NOMO-1 treated with dmso at 0.1 percent for 144 hours (cell line): Measurements from ENCODE around the gene B3GALNT1.
A peak's percentile ranks its signal among the peaks of the same experiment; 100 is the strongest.

ENCODE experiments used
- DNase-seq: peaks from one replicate; lab custom pipeline; 2025; ENCODE audit not compliant: unreplicated experiment; lab: John Stamatoyannopoulos, UW

Gene B3GALNT1, protein sequence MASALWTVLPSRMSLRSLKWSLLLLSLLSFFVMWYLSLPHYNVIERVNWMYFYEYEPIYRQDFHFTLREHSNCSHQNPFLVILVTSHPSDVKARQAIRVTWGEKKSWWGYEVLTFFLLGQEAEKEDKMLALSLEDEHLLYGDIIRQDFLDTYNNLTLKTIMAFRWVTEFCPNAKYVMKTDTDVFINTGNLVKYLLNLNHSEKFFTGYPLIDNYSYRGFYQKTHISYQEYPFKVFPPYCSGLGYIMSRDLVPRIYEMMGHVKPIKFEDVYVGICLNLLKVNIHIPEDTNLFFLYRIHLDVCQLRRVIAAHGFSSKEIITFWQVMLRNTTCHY

DNA sequence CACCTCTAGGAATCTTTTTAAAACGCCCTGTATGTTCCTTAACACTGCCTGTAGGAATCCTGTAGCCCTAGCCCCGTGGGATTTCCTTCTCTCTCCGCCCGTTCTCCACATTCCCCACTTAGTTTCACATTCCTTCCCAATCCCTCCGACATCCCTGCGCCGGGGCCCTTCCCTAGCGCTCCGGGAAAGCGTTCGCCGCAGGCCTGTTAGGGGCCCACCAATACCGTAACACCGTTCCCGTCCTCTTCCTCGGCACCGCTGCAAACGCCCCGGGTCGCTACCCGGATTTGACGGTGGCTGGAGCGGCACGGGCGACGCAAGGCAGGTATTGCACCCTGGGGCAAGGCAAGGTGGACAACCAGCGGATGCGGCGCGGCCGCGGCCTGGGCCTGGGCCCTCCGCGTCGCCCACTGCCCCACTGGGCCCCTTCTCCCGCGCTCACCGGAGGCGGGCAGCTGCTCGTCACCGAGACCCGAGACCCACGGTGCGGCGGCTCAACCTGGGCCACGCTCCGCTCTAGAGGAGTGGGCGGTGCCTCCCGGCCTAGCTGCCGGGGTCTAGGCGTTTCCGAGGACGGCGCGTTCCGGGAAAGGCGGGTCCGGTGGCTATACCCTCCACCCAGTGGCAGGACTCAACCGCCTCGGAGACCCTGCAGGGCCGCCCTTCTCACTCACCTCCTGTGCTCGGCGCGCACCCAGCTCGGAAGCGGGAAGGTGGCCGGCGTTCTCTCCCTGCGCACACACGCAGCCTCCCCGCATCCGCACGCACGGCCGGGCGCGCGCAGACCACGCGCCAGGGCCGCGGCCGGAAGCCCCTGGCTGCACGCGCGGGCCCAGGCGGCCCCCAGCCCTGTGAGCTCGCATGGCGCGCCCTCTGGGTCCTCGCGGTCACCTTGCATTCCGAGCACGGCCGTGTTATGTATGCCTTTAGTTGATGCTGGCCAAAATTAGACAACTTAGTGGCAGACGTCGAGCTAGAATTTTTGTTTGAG, at the start of gene B3GALNT1:
TSS of gene B3GALNT1 (minus strand) at position 789 of the 991 bp plus-strand sequence. CDS start 18,595 bp downstream, outside the sequence.
- peak; percentile 14 for DNase-seq

- DNase-seq = no peak
Observed at GRCh38 chr3:161153480-161153879, 48.3 kb upstream of the B3GALNT1 start.

GRCh38 chr3:161150001-161150525, 44.9 kb upstream of the B3GALNT1 start:
- no peak for DNase-seq

- DNase-seq = no peak
Observed at GRCh38 chr3:161149529-161149928, 44.4 kb upstream of the B3GALNT1 start.

DNA sequence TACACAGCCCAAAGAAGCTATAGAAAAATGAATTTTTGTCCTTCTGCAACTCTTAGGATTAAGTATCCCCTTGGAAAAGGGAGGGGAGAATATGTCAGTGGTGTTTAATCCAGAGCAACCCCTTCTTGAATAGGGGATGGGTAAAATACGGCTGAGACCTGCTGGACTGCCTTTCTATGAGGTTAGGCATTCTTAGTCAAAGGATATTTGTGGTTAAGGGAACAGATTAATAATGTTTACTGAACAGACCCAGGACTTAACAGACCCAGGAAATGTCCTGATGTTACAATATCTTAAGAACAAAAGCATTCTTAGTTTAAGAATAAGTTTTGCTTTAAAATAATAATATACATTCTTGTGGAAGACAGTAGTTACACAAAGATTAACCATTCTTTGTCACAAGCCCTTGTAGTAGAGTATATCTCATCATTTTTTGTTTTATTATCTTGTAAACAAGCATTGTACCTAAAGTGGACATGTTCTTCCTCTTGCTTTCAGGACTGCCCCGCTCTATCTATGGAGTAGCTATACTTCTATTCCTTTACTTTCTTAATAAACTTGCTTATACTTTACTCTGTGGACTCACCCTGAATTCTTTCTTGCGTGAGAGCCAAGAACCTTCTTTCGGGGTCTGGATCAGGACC, 43.8 kb upstream of the B3GALNT1 start:
- DNase-seq = no peak

DNA sequence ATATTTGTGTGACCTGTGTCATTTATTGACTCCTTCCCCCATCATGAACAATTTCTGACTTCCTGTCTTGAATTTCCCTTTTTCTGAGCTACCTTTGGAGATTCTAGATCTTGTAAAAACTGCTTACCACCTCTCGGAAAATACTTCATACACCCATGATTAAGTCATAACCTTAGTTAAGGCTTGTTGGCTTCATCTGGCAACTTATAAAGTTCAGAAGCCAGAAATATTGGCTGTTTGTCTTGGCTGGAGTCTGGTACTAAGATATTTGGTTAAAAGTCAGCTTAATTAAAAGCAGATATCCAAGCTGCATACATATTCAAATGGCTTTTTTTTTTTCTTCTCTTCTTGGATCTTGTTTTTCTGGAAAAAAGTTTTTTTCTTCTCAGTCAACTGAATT, 37.3 kb upstream of the B3GALNT1 start:
- DNase-seq = no peak

- DNase-seq = no peak
Observed at GRCh38 chr3:161139686-161140085, 34.5 kb upstream of the B3GALNT1 start.

DNA sequence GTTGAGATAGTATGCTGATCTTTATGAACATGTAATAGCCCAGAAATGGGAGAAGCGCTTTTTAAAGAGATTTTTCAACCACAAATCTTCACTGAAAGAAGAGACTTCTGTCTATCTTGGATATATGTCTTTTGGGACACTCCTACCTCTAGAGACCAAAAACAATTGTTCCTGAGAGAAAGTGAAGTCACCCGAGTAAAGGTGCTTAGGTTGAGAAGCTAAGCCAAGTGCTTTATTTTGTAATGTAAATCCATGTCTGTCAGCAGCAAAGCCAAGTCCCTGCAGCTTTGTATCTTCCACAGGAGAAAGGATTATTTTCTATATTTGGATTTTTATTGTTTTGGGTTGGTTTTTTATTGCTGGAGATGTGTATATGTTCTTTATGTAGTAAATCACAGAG, 32.1 kb upstream of the B3GALNT1 start:
- no peak for DNase-seq

DNA sequence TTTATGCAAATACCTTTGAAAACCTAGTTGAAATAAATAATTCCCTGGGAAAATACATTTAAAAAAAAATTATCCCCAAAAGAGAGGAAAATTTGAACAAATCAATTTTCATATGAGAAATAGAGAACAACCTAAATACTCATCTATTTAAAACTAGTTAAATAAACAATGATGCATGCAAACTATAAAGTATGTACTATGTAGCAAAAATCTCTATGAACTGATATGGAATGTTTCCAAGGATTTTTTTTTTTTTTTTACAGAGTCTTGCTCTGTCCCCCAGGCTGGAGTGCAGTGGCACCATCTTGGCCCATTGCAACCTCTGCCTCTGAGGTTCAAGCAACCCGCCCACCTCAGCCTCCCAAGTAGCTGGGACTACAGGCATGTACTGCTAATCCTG, 27.2 kb upstream of the B3GALNT1 start:
- DNase-seq = no peak

GRCh38 chr3:161126495-161126894, 21.3 kb upstream of the B3GALNT1 start:
- DNase-seq = no peak

- DNase-seq = no peak
Observed at GRCh38 chr3:161117646-161118045, 12.5 kb upstream of the B3GALNT1 start.

GRCh38 chr3:161108840-161109239, 3.7 kb upstream of the B3GALNT1 start:
- no peak for DNase-seq

DNA sequence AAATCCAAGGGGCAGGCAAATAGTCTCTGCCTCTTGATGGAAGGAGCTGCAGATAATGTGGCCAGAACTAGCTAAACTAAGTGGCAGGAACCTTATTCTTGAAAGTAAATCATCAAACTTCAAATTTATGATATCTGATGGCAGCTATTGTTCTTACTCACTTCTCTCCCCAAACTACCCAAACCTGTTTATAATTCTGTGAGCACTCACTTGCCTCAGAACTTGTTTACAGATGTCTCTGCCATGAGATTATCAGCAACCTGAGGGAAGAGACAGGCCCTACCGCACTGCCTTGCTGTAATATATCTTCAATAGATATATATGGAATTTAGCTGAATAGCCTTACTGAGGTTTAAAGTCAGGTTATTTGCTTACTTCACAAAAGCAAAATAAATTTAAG, 2.2 kb upstream of the B3GALNT1 start:
- DNase-seq = no peak

- no peak for DNase-seq
Observed at GRCh38 chr3:161103776-161104385, 1.3 kb downstream of the B3GALNT1 start.

GRCh38 chr3:161101609-161102008, 3.5 kb downstream of the B3GALNT1 start:
- DNase-seq = no peak

GRCh38 chr3:161100994-161101393, 4.2 kb downstream of the B3GALNT1 start:
- no peak for DNase-seq

- no peak for DNase-seq
Observed at GRCh38 chr3:161096771-161097367, 8.3 kb downstream of the B3GALNT1 start.

- no peak for DNase-seq
Observed at GRCh38 chr3:161093895-161094294, 11.3 kb downstream of the B3GALNT1 start.

GRCh38 chr3:161084277-161084676, 20.9 kb downstream of the B3GALNT1 start:
- DNase-seq = no peak

GRCh38 chr3:161083131-161083530, 22.0 kb downstream of the B3GALNT1 start:
- DNase-seq = no peak
